Stimulated activated CD4-positive, alpha-beta T cell treated with anti-CD3 and anti-CD28 coated beads, Interleukin-2, amount 100 ng/mL, for 48 hours (primary cell): Measurements from ENCODE around the gene ZBTB16.
A peak's percentile ranks its signal among the peaks of the same experiment; 100 is the strongest.

Experiments
- DNase-seq, 2 donors: peaks; one replicate each; pipeline ENCODE4 v3.0.0-alpha.2; 2020

ZBTB16 gene

GRCh38 chr11:114059278-114059983 lies at the start of gene ZBTB16:
Gene ZBTB16, plus strand, starts transcription at chr11:114059711. Its CDS starts 3,590 bp downstream, at chr11:114063301.
- DNase-seq, result peak in 1 of 2 donors; percentile 22

- no peak for DNase-seq
These were observed 48.6 kb upstream of the ZBTB16 start for GRCh38 chr11:114010931-114011330.

GRCh38 chr11:114011443-114011842 lies 48.1 kb upstream of the ZBTB16 start:
- no peak for DNase-seq

GRCh38 chr11:114015117-114015516 lies 44.4 kb upstream of the ZBTB16 start:
- no peak for DNase-seq

GRCh38 chr11:114016986-114017385 lies 42.5 kb upstream of the ZBTB16 start:
- DNase-seq, result no peak

GRCh38 chr11:114017723-114018122 lies 41.8 kb upstream of the ZBTB16 start:
- DNase-seq, result no peak

GRCh38 chr11:114019046-114019445 lies 40.5 kb upstream of the ZBTB16 start:
- no peak for DNase-seq

- DNase-seq, result no peak
These were observed 39.9 kb upstream of the ZBTB16 start for GRCh38 chr11:114019574-114019973.

GRCh38 chr11:114025329-114025907 lies 34.1 kb upstream of the ZBTB16 start:
- DNase-seq, result no peak

- no peak for DNase-seq
These were observed 33.2 kb upstream of the ZBTB16 start for GRCh38 chr11:114026355-114026754.

- no peak for DNase-seq
These were observed 32.1 kb upstream of the ZBTB16 start for GRCh38 chr11:114027391-114027790.

GRCh38 chr11:114027926-114028325 lies 31.6 kb upstream of the ZBTB16 start:
- DNase-seq, result no peak

GRCh38 chr11:114031246-114031966 lies 28.1 kb upstream of the ZBTB16 start:
- no peak for DNase-seq

- no peak for DNase-seq
These were observed 27.6 kb upstream of the ZBTB16 start for GRCh38 chr11:114031967-114032320.

GRCh38 chr11:114033066-114033465 lies 26.4 kb upstream of the ZBTB16 start:
- DNase-seq, result no peak

- no peak for DNase-seq
These were observed 25.9 kb upstream of the ZBTB16 start for GRCh38 chr11:114033572-114033971.

GRCh38 chr11:114034956-114035355 lies 24.6 kb upstream of the ZBTB16 start:
- no peak for DNase-seq

GRCh38 chr11:114036147-114036811 lies 23.2 kb upstream of the ZBTB16 start:
- peak; percentile 44 to 54 for DNase-seq

GRCh38 chr11:114036958-114037357 lies 22.6 kb upstream of the ZBTB16 start:
- DNase-seq, result no peak

GRCh38 chr11:114039551-114039950 lies 20.0 kb upstream of the ZBTB16 start:
- no peak for DNase-seq

- no peak for DNase-seq
These were observed 18.8 kb upstream of the ZBTB16 start for GRCh38 chr11:114040706-114041211.

GRCh38 chr11:114042234-114042633 lies 17.3 kb upstream of the ZBTB16 start:
- no peak for DNase-seq
